GM12874 (cell line): ENCODE data around the gene MAGEA4.

Source experiments
- TF ChIP-seq, protein P1 (sequence below): IDR thresholded peaks from 2 replicates; pipeline ENCODE4 v1.5.1; 2011; ENCODE audit warnings: low read depth, mild to moderate bottlenecking, control low read depth, low read length, moderate library complexity; ENCODE audit not compliant: insufficient read depth

Gene MAGEA4

DNA sequence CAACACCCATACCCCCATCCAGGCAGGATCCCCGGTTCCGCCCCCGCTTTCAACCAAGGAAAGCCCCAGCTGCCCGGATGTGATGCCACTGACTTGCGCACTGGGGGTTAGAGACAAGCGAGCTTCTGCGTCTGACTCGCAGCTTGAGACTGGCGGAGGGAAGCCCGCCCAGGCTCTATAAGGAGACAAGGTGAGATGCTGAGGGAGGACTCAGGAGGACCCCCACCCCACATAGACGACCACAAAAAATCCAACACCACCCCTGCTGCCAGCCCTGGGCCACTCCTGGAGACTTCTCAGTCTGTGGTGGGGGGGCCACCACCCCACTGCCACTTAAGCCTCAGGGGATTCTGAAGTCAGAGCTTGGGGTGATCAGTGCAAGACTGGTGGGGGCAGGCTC is at the start of gene MAGEA4:
Gene MAGEA4, plus strand, starts transcription at position 110 of the 400 bp plus-strand sequence. CDS start 10,776 bp downstream, outside the sequence.
- TF ChIP-seq, protein P1, sequence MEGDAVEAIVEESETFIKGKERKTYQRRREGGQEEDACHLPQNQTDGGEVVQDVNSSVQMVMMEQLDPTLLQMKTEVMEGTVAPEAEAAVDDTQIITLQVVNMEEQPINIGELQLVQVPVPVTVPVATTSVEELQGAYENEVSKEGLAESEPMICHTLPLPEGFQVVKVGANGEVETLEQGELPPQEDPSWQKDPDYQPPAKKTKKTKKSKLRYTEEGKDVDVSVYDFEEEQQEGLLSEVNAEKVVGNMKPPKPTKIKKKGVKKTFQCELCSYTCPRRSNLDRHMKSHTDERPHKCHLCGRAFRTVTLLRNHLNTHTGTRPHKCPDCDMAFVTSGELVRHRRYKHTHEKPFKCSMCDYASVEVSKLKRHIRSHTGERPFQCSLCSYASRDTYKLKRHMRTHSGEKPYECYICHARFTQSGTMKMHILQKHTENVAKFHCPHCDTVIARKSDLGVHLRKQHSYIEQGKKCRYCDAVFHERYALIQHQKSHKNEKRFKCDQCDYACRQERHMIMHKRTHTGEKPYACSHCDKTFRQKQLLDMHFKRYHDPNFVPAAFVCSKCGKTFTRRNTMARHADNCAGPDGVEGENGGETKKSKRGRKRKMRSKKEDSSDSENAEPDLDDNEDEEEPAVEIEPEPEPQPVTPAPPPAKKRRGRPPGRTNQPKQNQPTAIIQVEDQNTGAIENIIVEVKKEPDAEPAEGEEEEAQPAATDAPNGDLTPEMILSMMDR = no peak

DNA sequence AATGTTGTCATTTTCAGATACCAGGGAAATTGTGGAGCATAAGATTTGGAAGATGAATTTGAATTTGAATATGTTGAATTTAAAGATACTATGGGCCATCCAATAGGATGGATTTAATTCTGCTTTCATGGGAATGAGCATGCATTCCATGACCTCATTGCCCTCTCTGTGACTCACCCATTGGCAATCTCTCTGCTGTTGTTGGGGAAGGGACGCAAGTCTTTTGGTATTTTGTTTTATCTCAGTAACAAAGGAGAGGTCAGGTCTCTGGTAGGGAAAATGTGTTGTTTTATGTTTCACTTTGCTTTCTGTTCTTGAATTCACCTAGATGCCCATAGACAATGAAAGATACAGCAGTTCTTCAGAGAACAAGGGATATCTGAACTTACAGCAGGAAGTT is 42.1 kb upstream of the MAGEA4 start:
- TF ChIP-seq, protein P1 = no peak

DNA sequence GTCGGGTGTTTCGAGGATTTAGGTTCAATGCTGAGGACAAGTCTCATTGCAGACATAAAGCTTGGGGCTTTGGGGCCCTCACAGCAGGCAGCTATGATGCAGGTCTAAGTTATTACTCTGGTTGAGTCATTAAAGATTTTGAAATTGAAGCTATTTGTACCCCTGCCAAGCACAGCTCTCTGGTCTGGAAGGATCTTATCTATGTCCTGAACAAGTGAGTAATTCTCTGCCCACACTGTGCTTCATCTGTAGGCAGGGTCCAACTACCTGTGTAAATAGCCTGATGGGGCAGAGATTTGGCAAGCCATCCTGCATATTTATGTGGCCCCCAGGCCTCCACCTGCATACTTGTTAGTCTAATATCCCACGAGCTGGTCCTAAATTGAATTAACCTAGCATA is 41.4 kb upstream of the MAGEA4 start:
- TF ChIP-seq, protein P1 = no peak

DNA sequence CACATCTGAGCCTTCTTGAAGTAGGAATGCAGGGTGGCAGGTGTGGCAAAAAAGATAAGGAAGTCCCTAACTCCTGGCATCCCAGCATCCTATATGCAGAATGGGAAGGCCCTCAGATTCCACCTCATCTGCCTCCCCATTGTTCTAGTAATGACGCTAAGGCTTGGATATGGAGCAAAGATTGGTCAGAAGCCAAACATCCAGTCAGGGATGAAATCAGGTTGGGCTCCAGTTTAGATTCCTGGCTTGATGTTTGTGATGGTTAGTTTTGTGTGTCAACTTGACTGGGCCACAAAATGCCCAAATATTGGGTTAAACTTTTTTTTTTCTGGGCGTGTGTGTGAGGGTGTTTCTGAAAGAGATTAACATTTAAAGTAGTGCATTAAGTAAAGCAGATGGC is 39.6 kb upstream of the MAGEA4 start:
- TF ChIP-seq, protein P1 = no peak

DNA sequence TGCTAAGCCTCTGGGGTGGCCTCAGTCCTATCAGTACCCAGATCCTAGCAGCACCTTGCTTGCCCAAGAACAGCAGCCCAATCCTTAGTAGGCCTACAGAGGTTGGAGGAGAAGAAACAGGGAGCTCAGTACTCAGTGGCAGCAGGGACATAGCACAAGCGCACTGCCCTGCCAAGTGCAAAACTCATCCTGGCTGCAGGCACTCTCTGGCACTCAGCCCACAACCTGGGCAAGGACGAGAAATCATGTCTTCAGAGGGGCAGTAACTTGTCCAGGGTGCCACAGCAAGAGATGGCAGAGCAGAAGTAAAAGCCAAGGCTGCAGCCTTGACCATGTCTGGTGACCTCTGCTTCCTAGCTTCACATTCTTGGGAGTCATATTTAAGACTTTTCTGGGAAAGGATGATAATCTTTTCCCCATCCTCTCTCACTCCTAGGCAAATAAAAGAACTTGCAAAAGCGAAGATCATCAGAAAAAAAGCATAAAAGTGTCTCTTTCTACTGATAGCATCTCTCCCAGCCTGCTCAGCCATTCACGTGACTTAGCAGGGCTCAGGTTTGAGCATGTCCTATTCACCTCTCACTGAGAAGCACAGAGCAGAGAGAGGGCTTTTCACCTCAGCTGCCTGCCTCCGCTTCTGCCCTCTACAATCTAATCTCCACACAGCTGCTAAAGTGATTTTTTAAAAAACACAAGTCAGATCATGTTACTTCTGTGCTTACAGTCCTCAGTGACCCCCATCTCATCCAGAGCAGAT is 37.2 kb upstream of the MAGEA4 start:
- TF ChIP-seq, protein P1 = no peak

DNA sequence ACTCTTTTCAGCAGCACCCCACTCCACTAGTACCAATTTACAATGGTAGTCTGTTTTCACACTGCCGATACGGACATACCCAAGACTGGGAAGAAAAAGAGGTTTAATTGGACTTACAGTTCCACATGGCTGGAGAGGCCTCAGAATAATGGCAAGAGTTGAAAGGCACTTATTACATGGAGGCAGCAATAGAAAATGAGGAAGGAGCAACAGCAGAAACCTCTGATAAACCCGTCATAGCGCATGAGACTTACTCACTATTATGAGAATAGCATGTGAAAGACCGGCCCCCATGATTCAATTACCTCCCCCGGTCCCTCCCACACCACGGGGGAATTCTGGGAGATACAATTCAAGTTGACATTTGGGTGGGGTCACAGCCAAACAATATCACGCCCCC is 34.1 kb upstream of the MAGEA4 start:
- TF ChIP-seq, protein P1 = no peak

DNA sequence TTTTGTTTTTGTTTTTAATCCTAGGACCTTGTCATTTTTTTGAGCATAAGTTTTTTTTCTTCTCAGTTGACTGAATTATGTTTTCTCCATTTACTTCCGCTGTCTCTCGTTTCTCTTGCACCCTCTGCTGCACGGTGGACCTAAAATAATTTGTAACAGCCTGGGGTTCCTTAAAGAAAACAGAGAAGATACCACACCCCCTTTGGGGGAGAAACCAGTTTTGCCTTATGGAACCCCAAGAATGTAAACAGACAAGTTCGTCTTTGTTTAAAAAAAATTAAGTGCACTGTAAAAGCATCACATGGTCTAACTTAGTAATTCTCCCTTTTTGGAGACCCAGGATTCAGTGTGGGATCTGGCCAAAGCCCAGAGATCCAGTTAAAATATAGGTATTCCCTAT is 32.8 kb upstream of the MAGEA4 start:
- TF ChIP-seq, protein P1 = no peak
